HCT116 (cell line): ENCODE results near the gene CCDC201. TPM values are rescaled to one million over a fixed set of nuclear protein-coding genes. Genes with fewer than 3 reads are reported as not detected.

Source experiments
- ATAC-seq: fragments of 200-7000 bp; cut with Tn5 transposase; 2 replicates; pipeline ENCODE4 v1.9.1; 2020; ENCODE audit warnings: mild to moderate bottlenecking, moderate library complexity
- BruUV-seq: library from RNA; stranded (reverse); fragments of 400-500 nt; replicated peaks from 2 replicates; lab custom pipeline; 2021; lab: Mats Ljungman, UMichigan
- CTCF ChIA-PET: fragments of 300-600 bp; sonication (Branson Sonifier 250); formaldehyde crosslinking; loops from one replicate; lab custom pipeline; 2021; ENCODE audit warnings: antibody characterized with exemption; lab: Charles Lee
- POLR2A ChIA-PET: fragments of 300-600, 350-600 bp; sonication (Branson Sonifier 250); formaldehyde crosslinking; loops from one replicate; lab custom pipeline; 2021; ENCODE audit warnings: antibody characterized with exemption; lab: Charles Lee
- RAD21 ChIA-PET, 2 experiments: fragments of 300-600 bp; sonication (Branson Sonifier 250); formaldehyde crosslinking; loops; one replicate each; lab custom pipeline; 2023; ENCODE audit warnings: low total read pairs in 2 of 2; ENCODE audit not compliant: uncharacterized antibody in 2 of 2, unreplicated experiment in 2 of 2, low non-redundant PET in 1 of 2; lab: Charles Lee
- DNase-seq: peaks from one replicate; pipeline ENCODE4 v3.0.0-alpha.2; 2010; ENCODE audit warnings: low read depth, low spot score
- H2AFZ ChIP-seq: fragments of 200-600 bp; shearing (Covaris generic), sonication (generic); 2 replicates; pipeline ENCODE4 v1.6.1; 2017; ENCODE audit warnings: low read depth, mixed run types, mixed read lengths, antibody characterized with exemption, low read length; ENCODE audit not compliant: poor library complexity, severe bottlenecking
- H3K27ac ChIP-seq: 2 replicates; pipeline ENCODE4 v1.5.1; 2012; ENCODE audit warnings: low read depth, low read length
- H3K27me3 ChIP-seq: fragments of 200-600 bp; sonication (generic); 2 replicates; pipeline ENCODE4 v1.6.1; 2016; ENCODE audit warnings: mixed run types, low read length, mixed read lengths; ENCODE audit not compliant: insufficient read depth
- H3K36me3 ChIP-seq, 2 experiments: fragments of 200-500 bp in 1 of 2; fragments of 200-600 bp in 1 of 2; sonication (Bioruptor generic) in 1 of 2; sonication (generic) in 1 of 2; 2 replicates each; pipeline versions ENCODE4 v1.5.1 to v1.6.1; 2014 to 2016; ENCODE audit warnings: low read length in 2 of 2, inconsistent platforms in 1 of 2, mixed read lengths in 1 of 2, mixed run types in 1 of 2; ENCODE audit not compliant: insufficient read depth in 2 of 2, control insufficient read depth in 1 of 2
- H3K4me1 ChIP-seq, 2 experiments: fragments of 200-600 bp in 1 of 2; sonication (generic) in 1 of 2; 2 replicates each; pipeline versions ENCODE4 v1.5.1 to v1.6.1; 2012 to 2017; ENCODE audit warnings: low read length in 2 of 2, inconsistent platforms in 1 of 2, mild to moderate bottlenecking in 1 of 2, mixed read lengths in 1 of 2, mixed run types in 1 of 2, moderate library complexity in 1 of 2; ENCODE audit not compliant: insufficient read depth in 2 of 2, control insufficient read depth in 1 of 2
- H3K4me2 ChIP-seq: fragments of 200-600 bp; sonication (generic); 2 replicates; pipeline ENCODE4 v1.6.1; 2017; ENCODE audit warnings: mixed run types, low read length, mixed read lengths
- H3K4me3 ChIP-seq, 2 experiments: fragments of 200-600 bp in 1 of 2; sonication (generic) in 1 of 2; replicated peaks in 1 of 2; 2 replicates each; pipeline ENCODE4 v1.5.1; 2011 to 2016; ENCODE audit warnings: low read length in 2 of 2, control low read depth in 1 of 2, low read depth in 1 of 2, mild to moderate bottlenecking in 1 of 2, mixed read lengths in 1 of 2, mixed run types in 1 of 2
- H3K79me2 ChIP-seq: fragments of 200-600 bp; sonication (generic); 2 replicates; pipeline ENCODE4 v1.6.1; 2017; ENCODE audit warnings: mild to moderate bottlenecking, mixed run types, low read length, moderate library complexity, mixed read lengths; ENCODE audit not compliant: insufficient read depth
- H3K9ac ChIP-seq: fragments of 200-600 bp; sonication (generic); 2 replicates; pipeline ENCODE4 v1.6.1; 2016; ENCODE audit warnings: low read length, mixed read lengths
- H3K9me2 ChIP-seq: fragments of 200-600 bp; sonication (generic), shearing (Covaris generic); 2 replicates; pipeline ENCODE4 v1.6.1; 2017; ENCODE audit warnings: mixed run types, mild to moderate bottlenecking, moderate library complexity; ENCODE audit not compliant: insufficient read depth
- H3K9me3 ChIP-seq, 2 experiments: fragments of 200-500 bp in 1 of 2; fragments of 200-600 bp in 1 of 2; sonication (Bioruptor generic) in 1 of 2; sonication (generic) in 1 of 2; 2 replicates each; pipeline ENCODE4 v1.6.1; 2014 to 2017; ENCODE audit warnings: low read length in 2 of 2, mixed read lengths in 2 of 2, inconsistent platforms in 1 of 2, low read depth in 1 of 2, mild to moderate bottlenecking in 1 of 2, mixed run types in 1 of 2, moderate library complexity in 1 of 2; ENCODE audit not compliant: control insufficient read depth in 1 of 2, insufficient read depth in 1 of 2
- H4K20me1 ChIP-seq: fragments of 200-600 bp; sonication (generic), shearing (Covaris generic); 2 replicates; pipeline ENCODE4 v1.6.1; 2017; ENCODE audit warnings: mixed run types, mild to moderate bottlenecking, moderate library complexity; ENCODE audit not compliant: insufficient read depth
- ATF3 ChIP-seq: IDR thresholded peaks from 2 replicates; pipeline ENCODE4 v1.6.1; 2012
- CBX3 ChIP-seq: IDR thresholded peaks from 2 replicates; pipeline ENCODE4 v1.6.1; 2012; ENCODE audit warnings: low read depth
- EGR1 ChIP-seq: IDR thresholded peaks from 2 replicates; pipeline ENCODE4 v1.6.1; 2012; ENCODE audit warnings: low read depth
- ELF1 ChIP-seq: IDR thresholded peaks from 2 replicates; pipeline ENCODE4 v1.6.1; 2012; ENCODE audit warnings: low read depth, borderline replicate concordance
- EZH2 ChIP-seq: fragments of 200-600 bp; sonication (generic); IDR thresholded peaks from 2 replicates; pipeline ENCODE4 v1.6.1; 2017; ENCODE audit warnings: antibody characterized with exemption, mixed run types
- FOSL1 ChIP-seq: IDR thresholded peaks from 2 replicates; pipeline ENCODE4 v1.6.1; 2012; ENCODE audit warnings: low read depth
- JUND ChIP-seq: IDR thresholded peaks from 2 replicates; pipeline ENCODE4 v1.6.1; 2012
- MAX ChIP-seq: IDR thresholded peaks from 2 replicates; pipeline ENCODE4 v1.6.1; 2012
- REST ChIP-seq: IDR thresholded peaks from 2 replicates; pipeline ENCODE4 v1.6.1; 2012; ENCODE audit warnings: low read depth
- SIN3A ChIP-seq: IDR thresholded peaks from 2 replicates; pipeline ENCODE4 v1.6.1; 2012; ENCODE audit warnings: low read depth
- SP1 ChIP-seq: IDR thresholded peaks from 2 replicates; pipeline ENCODE4 v1.6.1; 2012; ENCODE audit warnings: low read depth
- SRF ChIP-seq: IDR thresholded peaks from 2 replicates; pipeline ENCODE4 v1.6.1; 2012; ENCODE audit warnings: low read depth
- TCF7L2 ChIP-seq: IDR thresholded peaks from 2 replicates; pipeline ENCODE4 v1.7.0; 2011; ENCODE audit warnings: borderline replicate concordance, inconsistent platforms; ENCODE audit not compliant: insufficient read depth, insufficient read length; ENCODE audit errors: extremely low read depth
- YY1 ChIP-seq: IDR thresholded peaks from 2 replicates; pipeline ENCODE4 v1.6.1; 2011; ENCODE audit warnings: low read length, low read depth, moderate library complexity, mild to moderate bottlenecking; ENCODE audit not compliant: insufficient replicate concordance; ENCODE audit errors: extremely low read depth
- ZFX ChIP-seq: fragments of 450-650 bp; IDR thresholded peaks from 2 replicates; pipeline ENCODE4 v1.6.1; 2017
- ZNF274 ChIP-seq: fragments of 200-500 bp; sonication (Bioruptor generic); IDR thresholded peaks from 2 replicates; pipeline ENCODE4 v1.6.1; 2014; ENCODE audit warnings: mild to moderate bottlenecking, low read depth, low read length, inconsistent platforms
- intact Hi-C: fragments of 100-400 bp; cut with micrococcal nuclease; formaldehyde crosslinking; loops from 2 replicates; pipeline ENCODE4 v1.10.0; 2022
- total RNA-seq: library from RNA; stranded (reverse); gene quantifications from one replicate; pipeline ENCODE4 v1.2.1, GENCODE V29; 2021; ENCODE audit not compliant: unreplicated experiment

The CCDC201 gene
- total RNA-seq, 1 experiment from 2014 or later = not detected

GRCh38 chr7:45915606-45916005, 42.7 kb upstream of the CCDC201 start:
- no TSS peak for BruUV-seq
- ATAC-seq (no peak), DNase-seq (no peak)
- Histone ChIP-seq H3K9me2 (no peaks in the 10 kb centered on the region), H3K4me3 (no peak overlapping the region), H3K4me2 (no peak overlapping the region), H4K20me1 (no peaks in the 10 kb centered on the region), H3K79me2 (no peaks in the 10 kb centered on the region), H3K36me3 (no peaks in the 10 kb centered on the region), H3K9ac (no peak overlapping the region), H3K4me1 (peaks cover 3 to 10% of the 10 kb centered on the region in 2 experiments; a peak in 2 of 4 replicates), H3K27me3 (peaks cover 8% of the 10 kb centered on the region; the same call in 1 of the 2 replicates), H2AFZ (no peak overlapping the region), H3K27ac (no peak overlapping the region), H3K9me3 (no peaks in the 10 kb centered on the region)
- TF ChIP-seq ELF1 = no peak
- no peak for TF ChIP-seq SRF
- TF ChIP-seq CBX3 = no peak
- TF ChIP-seq REST = no peak
- TF ChIP-seq FOSL1 = no peak
- TF ChIP-seq EGR1 = no peak
- TF ChIP-seq EZH2 = no peak
- no peak for TF ChIP-seq SIN3A
- no peak for TF ChIP-seq TCF7L2
- no peak for TF ChIP-seq ATF3
- TF ChIP-seq SP1 = no peak
- TF ChIP-seq ZFX = no peak
- no peak for TF ChIP-seq ZNF274
- no peak for TF ChIP-seq YY1
- no peak for TF ChIP-seq JUND
- TF ChIP-seq MAX = no peak
- ChIA-PET POLR2A (no interaction called here), CTCF (no interaction called here), RAD21 (no interaction called here)
- intact Hi-C loops = no loop called here
